Measurements from ENCODE around the gene NEK11. TPM values are rescaled to one million over a fixed set of nuclear protein-coding genes. Genes with fewer than 3 reads are reported as not detected.

NEK11 gene
- total RNA-seq, 1 donor from 2014 or later = 1.9 TPM

DNA sequence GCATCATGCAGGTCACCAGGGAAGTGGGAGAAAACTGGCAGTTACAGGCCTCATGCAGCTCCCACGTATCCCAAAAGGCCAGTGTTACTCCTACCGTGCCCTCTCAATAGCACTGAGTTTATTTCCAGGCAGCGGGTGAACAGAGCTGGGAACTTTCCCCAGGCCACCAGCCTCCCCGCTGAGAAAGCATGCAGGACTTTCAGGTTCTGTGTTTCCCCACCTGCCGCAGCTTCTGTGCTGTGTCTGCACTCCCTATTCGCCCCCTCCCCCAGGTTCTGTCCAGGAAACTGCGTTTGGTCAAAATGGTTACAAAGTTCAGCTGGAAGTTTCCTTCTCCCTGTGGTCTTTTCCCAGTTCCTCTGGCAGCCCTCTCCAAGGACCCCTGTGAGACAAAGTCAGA lies 21.4 kb downstream of the NEK11 start:
- POLR2A ChIA-PET = no interaction called here
- Mint-ChIP-seq H3K27ac (no peak overlapping the region), H3K9me3 (peaks cover 4% of the 10 kb centered on the region), H3K36me3 (ENCODE audit: low read depth) (no peaks in the 10 kb centered on the region), H3K27me3 (peaks cover 9% of the 10 kb centered on the region), H3K4me3 (no peak overlapping the region), H3K4me1 (no peaks in the 10 kb centered on the region)
- DNase-seq (no peak), ATAC-seq (ENCODE audit: low read depth) (no peak)
- intact Hi-C loops (cut with micrococcal nuclease) = no loop called here
- TF ChIP-seq, protein P1, sequence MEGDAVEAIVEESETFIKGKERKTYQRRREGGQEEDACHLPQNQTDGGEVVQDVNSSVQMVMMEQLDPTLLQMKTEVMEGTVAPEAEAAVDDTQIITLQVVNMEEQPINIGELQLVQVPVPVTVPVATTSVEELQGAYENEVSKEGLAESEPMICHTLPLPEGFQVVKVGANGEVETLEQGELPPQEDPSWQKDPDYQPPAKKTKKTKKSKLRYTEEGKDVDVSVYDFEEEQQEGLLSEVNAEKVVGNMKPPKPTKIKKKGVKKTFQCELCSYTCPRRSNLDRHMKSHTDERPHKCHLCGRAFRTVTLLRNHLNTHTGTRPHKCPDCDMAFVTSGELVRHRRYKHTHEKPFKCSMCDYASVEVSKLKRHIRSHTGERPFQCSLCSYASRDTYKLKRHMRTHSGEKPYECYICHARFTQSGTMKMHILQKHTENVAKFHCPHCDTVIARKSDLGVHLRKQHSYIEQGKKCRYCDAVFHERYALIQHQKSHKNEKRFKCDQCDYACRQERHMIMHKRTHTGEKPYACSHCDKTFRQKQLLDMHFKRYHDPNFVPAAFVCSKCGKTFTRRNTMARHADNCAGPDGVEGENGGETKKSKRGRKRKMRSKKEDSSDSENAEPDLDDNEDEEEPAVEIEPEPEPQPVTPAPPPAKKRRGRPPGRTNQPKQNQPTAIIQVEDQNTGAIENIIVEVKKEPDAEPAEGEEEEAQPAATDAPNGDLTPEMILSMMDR (IDR thresholded peaks at IDR 0.05) = no peak
- CTCF ChIA-PET = no interaction called here

DNA sequence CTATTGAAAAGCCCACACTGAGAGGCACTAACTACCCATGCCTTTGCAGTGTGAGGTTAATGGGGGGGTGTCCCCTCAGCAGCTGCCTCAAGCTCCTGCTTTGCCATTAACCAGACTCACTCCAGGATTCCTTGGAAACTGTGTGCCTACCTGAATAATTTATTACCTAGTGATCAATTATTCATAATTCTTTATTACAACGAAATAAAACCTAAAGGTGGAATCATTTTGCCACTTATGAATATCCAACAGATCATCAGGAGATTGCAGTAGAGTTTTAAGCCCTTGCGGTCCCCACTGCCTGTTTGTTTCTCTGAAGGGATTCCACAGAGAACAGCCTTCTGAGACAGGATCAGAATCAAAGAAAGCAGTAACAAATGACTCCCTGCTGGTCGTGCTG lies 23.3 kb downstream of the NEK11 start:
- Mint-ChIP-seq H3K4me1 (no peaks in the 10 kb centered on the region), H3K27me3 (peaks cover 1% of the 10 kb centered on the region), H3K9me3 (no peaks in the 10 kb centered on the region), H3K4me3 (no peak overlapping the region), H3K36me3 (ENCODE audit: low read depth) (no peaks in the 10 kb centered on the region), H3K27ac (no peak overlapping the region)
- DNase-seq (no peak), ATAC-seq (ENCODE audit: low read depth) (no peak)
- CTCF ChIA-PET = no interaction called here
- TF ChIP-seq, protein P1 (IDR thresholded peaks at IDR 0.05) = no peak
- intact Hi-C loops (cut with micrococcal nuclease) = no loop called here
- POLR2A ChIA-PET = no interaction called here

DNA sequence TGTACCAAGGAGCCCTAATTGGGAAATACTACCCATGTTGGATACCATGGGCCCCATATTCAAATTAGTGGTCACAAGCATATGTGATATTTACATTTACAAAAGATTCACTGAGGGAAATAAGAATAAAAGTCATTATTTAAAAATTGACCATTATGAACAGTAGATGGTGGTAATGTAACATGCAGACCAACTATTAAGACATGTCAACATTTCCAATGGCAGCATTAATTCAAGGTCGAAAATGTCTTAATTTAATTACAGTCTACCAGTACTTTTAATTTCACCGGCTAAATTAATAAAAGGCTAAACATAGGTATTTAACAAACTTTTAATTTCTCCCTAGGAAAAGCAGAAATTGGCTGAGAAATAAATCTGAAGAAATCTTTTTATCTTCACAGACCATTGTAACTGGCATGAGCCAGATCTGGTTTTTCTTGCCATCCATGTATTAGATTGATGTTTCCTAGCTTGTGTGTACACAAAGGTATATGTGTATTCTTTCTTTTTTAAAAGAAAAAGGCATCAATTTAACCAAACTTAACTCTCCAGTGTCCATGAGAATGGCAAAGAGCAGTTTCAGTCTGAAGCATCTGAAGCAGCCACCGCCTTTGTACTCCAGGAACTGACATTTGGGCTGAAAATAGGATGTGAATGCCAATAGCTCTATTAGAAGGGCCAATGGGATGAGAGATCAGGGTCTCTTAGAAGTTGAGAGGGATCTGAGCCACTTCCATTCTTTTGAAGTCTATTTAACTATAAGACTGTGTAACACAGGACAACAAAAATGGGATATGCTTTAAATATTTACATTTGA lies 26.6 kb downstream of the NEK11 start:
- TF ChIP-seq, protein P1 (IDR thresholded peaks at IDR 0.05) = no peak
- H3K9me3 Mint-ChIP-seq = no peaks in the 10 kb centered on the region
- no peak for ATAC-seq (ENCODE audit: low read depth)
- POLR2A ChIA-PET = no interaction called here
- DNase-seq = no peak
- no peaks in the 10 kb centered on the region for H3K36me3 Mint-ChIP-seq (ENCODE audit: low read depth)
- intact Hi-C loops (cut with micrococcal nuclease) = no loop called here
- H3K27ac Mint-ChIP-seq = no peak overlapping the region
- H3K27me3 Mint-ChIP-seq = peaks cover 2% of the 10 kb centered on the region
- H3K4me1 Mint-ChIP-seq = no peaks in the 10 kb centered on the region
- H3K4me3 Mint-ChIP-seq = no peak overlapping the region
- CTCF ChIA-PET = no interaction called here

DNA sequence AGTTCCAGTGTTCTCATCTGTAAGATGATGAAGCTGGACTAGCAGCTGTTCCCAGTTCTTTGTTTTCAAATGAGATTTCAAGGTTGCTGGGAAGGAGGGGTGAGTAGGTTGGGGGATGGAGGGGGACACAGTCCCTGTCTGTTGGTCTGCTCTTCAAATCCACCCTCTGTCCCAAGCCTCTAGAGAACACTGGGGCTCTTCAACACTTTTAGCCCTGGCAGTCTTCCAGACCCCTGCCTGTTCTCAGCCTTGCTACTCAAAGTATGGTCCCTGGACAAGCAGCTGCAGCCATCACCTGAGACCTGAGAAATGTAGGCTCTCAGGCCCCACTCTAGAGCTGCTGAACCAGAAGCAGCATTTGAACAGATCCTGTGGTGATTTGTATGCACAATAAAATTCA lies 41.3 kb downstream of the NEK11 start:
- DNase-seq = no peak
- intact Hi-C loops (cut with micrococcal nuclease) = no loop called here
- H3K4me1 Mint-ChIP-seq = no peaks in the 10 kb centered on the region
- no peak for ATAC-seq (ENCODE audit: low read depth)
- ChIA-PET CTCF (interaction anchor here (0.6 kb wide), 1 partner anchor 337 kb away, joined by 3 read pairs; no protein-coding TSS in a partner anchor), POLR2A (no interaction called here)
- H3K27ac Mint-ChIP-seq = no peak overlapping the region
- H3K36me3 Mint-ChIP-seq (ENCODE audit: low read depth) = no peaks in the 10 kb centered on the region
- no peaks in the 10 kb centered on the region for H3K9me3 Mint-ChIP-seq
- TF ChIP-seq, protein P1 (IDR thresholded peaks at IDR 0.05) = no peak
- no peak overlapping the region for H3K4me3 Mint-ChIP-seq
- no peaks in the 10 kb centered on the region for H3K27me3 Mint-ChIP-seq

DNA sequence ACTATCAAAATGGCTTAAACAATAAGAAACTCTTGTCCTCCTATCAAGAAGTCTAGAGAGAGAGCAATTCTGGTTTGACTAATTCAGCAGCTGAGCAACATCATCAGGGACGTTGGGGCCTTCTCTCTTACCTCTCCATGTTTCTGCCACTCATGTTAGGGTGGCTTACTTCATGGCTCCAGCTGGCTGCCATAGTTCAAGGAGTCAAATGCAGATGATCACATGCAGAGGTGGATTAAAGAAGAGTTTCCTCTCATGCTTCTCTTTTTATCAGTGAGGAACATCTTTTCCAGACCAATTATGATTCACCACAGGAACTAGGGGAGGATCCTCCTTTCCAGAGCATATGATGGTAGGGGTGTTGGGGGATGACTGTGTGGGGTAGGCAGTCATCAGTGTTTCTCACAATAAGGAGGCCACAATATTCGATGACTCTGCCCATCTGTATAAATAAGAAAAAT lies 45.5 kb downstream of the NEK11 start:
- POLR2A ChIA-PET = interaction anchor here (0.6 kb wide), 1 partner anchor 325 kb away, joined by 3 read pairs; no protein-coding TSS in a partner anchor
- no peak for ATAC-seq (ENCODE audit: low read depth)

More for the DNA sequence above, 45.5 kb downstream of the NEK11 start:
- H3K4me3 Mint-ChIP-seq = no peak overlapping the region
- no peak overlapping the region for H3K27ac Mint-ChIP-seq
- DNase-seq = no peak
- H3K9me3 Mint-ChIP-seq = no peaks in the 10 kb centered on the region
- H3K4me1 Mint-ChIP-seq = no peaks in the 10 kb centered on the region
- CTCF ChIA-PET = no interaction called here
- intact Hi-C loops (cut with micrococcal nuclease) = no loop called here
- no peaks in the 10 kb centered on the region for H3K27me3 Mint-ChIP-seq
- TF ChIP-seq, protein P1 (IDR thresholded peaks at IDR 0.05) = no peak
- no peaks in the 10 kb centered on the region for H3K36me3 Mint-ChIP-seq (ENCODE audit: low read depth)

All from activated B cell treated with CpG ODN at 0.5 μM for 24 hours (primary cell).